GM12878 (cell line): ENCODE results near the gene SPCS2. TPM values are rescaled to one million over a fixed set of nuclear protein-coding genes. Genes with fewer than 3 reads are reported as not detected.

Experiments
- ATF7 ChIP-seq: fragments of 450-650 bp; IDR thresholded peaks from 2 replicates; pipeline ENCODE4 v1.6.1; 2016; ENCODE audit warnings: low read depth, mild to moderate bottlenecking
- BCL11A ChIP-seq: IDR thresholded peaks from 2 replicates; pipeline ENCODE4 v1.6.1; 2011; ENCODE audit warnings: low read depth, low read length
- BCL3 ChIP-seq: IDR thresholded peaks from 2 replicates; pipeline ENCODE4 v1.6.1; 2011; ENCODE audit warnings: borderline replicate concordance, low read depth, mild to moderate bottlenecking, moderate library complexity, low read length; ENCODE audit not compliant: insufficient read depth, poor library complexity, severe bottlenecking
- CBFB ChIP-seq: IDR thresholded peaks from 2 replicates; pipeline ENCODE4 v1.6.1; 2016; ENCODE audit warnings: antibody characterized with exemption, low read depth
- CBX3 ChIP-seq: fragments of 200-600 bp; sonication (generic); IDR thresholded peaks from 2 replicates; pipeline ENCODE4 v1.6.1; 2016; ENCODE audit warnings: low read depth, borderline replicate concordance
- CHD2 ChIP-seq: IDR thresholded peaks from 2 replicates; pipeline ENCODE4 v1.6.1; 2011; ENCODE audit warnings: low read depth, low read length, improper control_type of control experiment, borderline replicate concordance
- E2F4 ChIP-seq: IDR thresholded peaks from 2 replicates; pipeline ENCODE4 v1.6.1; 2012; ENCODE audit warnings: low read depth, low read length, improper control_type of control experiment
- ESRRA ChIP-seq: IDR thresholded peaks from 2 replicates; pipeline ENCODE4 v1.6.1; 2012; ENCODE audit warnings: mild to moderate bottlenecking, low read length, improper control_type of control experiment
- EZH2 ChIP-seq: IDR thresholded peaks from 2 replicates; pipeline ENCODE4 v1.6.1; 2012; ENCODE audit warnings: low read depth, mild to moderate bottlenecking, control low read depth, inconsistent platforms, low read length, borderline replicate concordance; ENCODE audit not compliant: control insufficient read depth
- FOS ChIP-seq: IDR thresholded peaks from 3 replicates; pipeline ENCODE4 v1.6.1; 2011; ENCODE audit warnings: borderline replicate concordance; ENCODE audit not compliant: insufficient read length; ENCODE audit errors: extremely low read depth
- HSF1 ChIP-seq: fragments of 150-350 bp; IDR thresholded peaks from 2 replicates; pipeline ENCODE4 v1.6.1; 2014; ENCODE audit warnings: mild to moderate bottlenecking, low read depth, low read length
- IRF4 ChIP-seq: IDR thresholded peaks from 2 replicates; pipeline ENCODE4 v1.6.1; 2011; ENCODE audit warnings: low read depth, low read length
- MEF2B ChIP-seq: fragments of 450-650 bp; IDR thresholded peaks from 2 replicates; pipeline ENCODE4 v1.6.1; 2018; ENCODE audit warnings: mild to moderate bottlenecking, moderate library complexity; ENCODE audit not compliant: partially characterized antibody, poor library complexity, severe bottlenecking
- MYB ChIP-seq: fragments of 150-350 bp; IDR thresholded peaks from 2 replicates; pipeline ENCODE4 v1.6.1; 2014; ENCODE audit warnings: mild to moderate bottlenecking, low read depth, low read length, borderline replicate concordance
- NBN ChIP-seq: fragments of 450-650 bp; IDR thresholded peaks from 2 replicates; pipeline ENCODE4 v1.6.1; 2016
- NFIC ChIP-seq: IDR thresholded peaks from 2 replicates; pipeline ENCODE4 v1.6.1; 2012; ENCODE audit warnings: low read depth, mild to moderate bottlenecking, inconsistent platforms, low read length, moderate library complexity
- RAD51 ChIP-seq: fragments of 450-650 bp; IDR thresholded peaks from 2 replicates; pipeline ENCODE4 v1.6.1; 2016; ENCODE audit warnings: moderate library complexity, mild to moderate bottlenecking, inconsistent platforms
- RBBP5 ChIP-seq: fragments of 200-600 bp; sonication (generic); conservative IDR thresholded peaks from 2 replicates; pipeline ENCODE4 v1.6.1; 2016
- RFX5 ChIP-seq: IDR thresholded peaks from 2 replicates; pipeline ENCODE4 v1.6.1; 2011; ENCODE audit warnings: low read depth, low read length, improper control_type of control experiment
- RUNX3 ChIP-seq: IDR thresholded peaks from 2 replicates; pipeline ENCODE4 v1.6.1; 2012; ENCODE audit warnings: low read length, inconsistent platforms
- SIN3A ChIP-seq: IDR thresholded peaks from 2 replicates; pipeline ENCODE4 v1.6.1; 2012; ENCODE audit warnings: low read depth, low read length, improper control_type of control experiment
- SMC3 ChIP-seq: IDR thresholded peaks from 2 replicates; pipeline ENCODE4 v1.6.1; 2011; ENCODE audit warnings: low read length, improper control_type of control experiment, borderline replicate concordance
- SREBF2 ChIP-seq: IDR thresholded peaks from 2 replicates; pipeline ENCODE4 v1.6.1; 2012; ENCODE audit warnings: mild to moderate bottlenecking, low read length
- STAT3 ChIP-seq: IDR thresholded peaks from 2 replicates; pipeline ENCODE4 v1.6.1; 2011; ENCODE audit warnings: low read depth, low read length, improper control_type of control experiment
- SUPT20H ChIP-seq: IDR thresholded peaks from 2 replicates; pipeline ENCODE4 v1.6.1; 2011; ENCODE audit warnings: low read depth, mild to moderate bottlenecking, low read length, moderate library complexity, borderline replicate concordance; ENCODE audit not compliant: control insufficient read depth
- TCF12 ChIP-seq: IDR thresholded peaks from 2 replicates; pipeline ENCODE4 v1.6.1; 2011; ENCODE audit warnings: low read depth, mild to moderate bottlenecking, low read length
- YY1 ChIP-seq: IDR thresholded peaks from 2 replicates; pipeline ENCODE4 v1.6.1; 2011; ENCODE audit warnings: low read depth, mild to moderate bottlenecking, low read length
- ZBED1 ChIP-seq: IDR thresholded peaks from 2 replicates; pipeline ENCODE4 v1.6.1; 2016; ENCODE audit warnings: borderline replicate concordance
- ZNF207 ChIP-seq: fragments of 450-650 bp; IDR thresholded peaks from 2 replicates; pipeline ENCODE4 v1.6.1; 2014; ENCODE audit warnings: antibody characterized with exemption, mild to moderate bottlenecking, borderline replicate concordance
- polyA plus RNA-seq, 11 experiments: library from polyadenylated mRNA; depleted of rRNA in 4 of 11; unstranded in 6 of 11; stranded (reverse) in 5 of 11; fragments of >200 nt; fragmentation: Nextera tagmentation in 4 of 11; fragmentation: Illumina TruSeq in 1 of 11; extraction: Ambion mirVana in 4 of 11; extraction: Trizol in 1 of 11; gene quantifications; 1 replicate in 1 of 11; 2 replicates in 10 of 11; pipeline versions ENCODE4 v1.2.1 to v1.2.3, GENCODE V29; 2011 to 2016; ENCODE audit warnings: inconsistent platforms in 2 of 11, missing spikeins in 2 of 11, low read depth in 1 of 11
- total RNA-seq, 4 experiments: library from RNA; depleted of rRNA in 3 of 4; stranded (reverse); fragments of >200 nt in 3 of 4; fragmentation: Illumina TruSeq in 1 of 4; extraction: Trizol in 1 of 4; gene quantifications; 2 replicates each; pipeline versions ENCODE4 v1.2.1 to v1.2.3, GENCODE V29; 2013 to 2021

Gene SPCS2
- total and polyA plus RNA-seq, 10 of the 15 experiments (the other 5 are each of a cell fraction or from before 2014, with no cell fraction given) = 40.7 to 661 (median 192) TPM

- TF ChIP-seq EZH2 = no peak
- TF ChIP-seq YY1 = peak; percentile 98
- peak; percentile 62; the same call in 1 of the 2 replicates for TF ChIP-seq CBFB
- 0 out of 2 replicates have a peak, but pooled peaks have one; percentile 68 for TF ChIP-seq NBN
- no peak for TF ChIP-seq SREBF2
- TF ChIP-seq RFX5 = peak; percentile 87
- TF ChIP-seq ATF7 = 0 out of 2 replicates have a peak, but pooled peaks have one; percentile 10
- no peak for TF ChIP-seq NFIC
- TF ChIP-seq MEF2B = no peak
- TF ChIP-seq FOS = no peak
- TF ChIP-seq CHD2 = peak; percentile 66; the same call in 1 of the 2 replicates
- peak; percentile 56; the same call in 1 of the 2 replicates for TF ChIP-seq E2F4
- no peak for TF ChIP-seq MYB
- TF ChIP-seq ZNF207 = peak; percentile 67; the same call in 1 of the 2 replicates
- 0 out of 2 replicates have a peak, but pooled peaks have one; percentile 19 for TF ChIP-seq ZBED1
- TF ChIP-seq HSF1 = no peak
- peak; percentile 60; the same call in 1 of the 2 replicates for TF ChIP-seq TCF12
- TF ChIP-seq STAT3 = no peak
- TF ChIP-seq SMC3 = no peak
- TF ChIP-seq BCL3 = no peak
- peak; percentile 67; the same call in 1 of the 2 replicates for TF ChIP-seq ESRRA
- TF ChIP-seq CBX3 = no peak
- TF ChIP-seq BCL11A = peak; percentile 8; the same call in 1 of the 2 replicates
- no peak for TF ChIP-seq RBBP5
- TF ChIP-seq IRF4 = no peak
- TF ChIP-seq SUPT20H = no peak
- TF ChIP-seq SIN3A = peak; percentile 71; the same call in 1 of the 2 replicates
- peak; percentile 90 for TF ChIP-seq RAD51
- peak; percentile 85 for TF ChIP-seq RUNX3
Observed at GRCh38 chr11:74948898-74949752, at the start of gene SPCS2, which contains the start of gene XRRA1 (continued).
